DMS153 (cell line): Measurements from ENCODE around the gene NOS1.

Experiments
- DNase-seq: peaks from one replicate; lab custom pipeline; 2025; lab: John Stamatoyannopoulos, UW

NOS1 gene

GRCh38 chr12:117171499-117172162, 189.8 kb downstream of the NOS1 start:
- no peak for DNase-seq

GRCh38 chr12:117169548-117169947, 191.9 kb downstream of the NOS1 start:
- no peak for DNase-seq

DNA sequence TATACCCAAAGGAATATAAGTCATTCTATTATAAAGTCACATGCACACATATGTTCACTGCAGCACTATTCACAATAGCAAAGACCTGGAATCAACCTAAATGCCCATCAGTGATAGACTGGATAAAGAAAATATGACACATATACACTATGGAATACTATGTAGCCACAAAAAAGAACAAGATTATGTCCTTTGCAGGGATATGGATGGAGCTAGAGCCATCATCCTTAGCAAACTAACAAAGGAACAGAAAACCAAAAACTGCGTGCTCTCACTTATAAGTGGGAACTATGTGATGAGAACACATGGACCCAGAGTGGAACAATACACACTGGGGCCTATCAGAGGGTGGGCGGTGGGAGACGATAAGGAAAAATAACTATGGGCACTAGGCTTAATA, 192.4 kb downstream of the NOS1 start:
- no peak for DNase-seq

GRCh38 chr12:117167769-117168168, 193.7 kb downstream of the NOS1 start:
- DNase-seq, result no peak

- DNase-seq, result no peak
Observed at GRCh38 chr12:117166107-117166506, 195.3 kb downstream of the NOS1 start.

GRCh38 chr12:117165342-117165741, 196.1 kb downstream of the NOS1 start:
- DNase-seq, result no peak

DNA sequence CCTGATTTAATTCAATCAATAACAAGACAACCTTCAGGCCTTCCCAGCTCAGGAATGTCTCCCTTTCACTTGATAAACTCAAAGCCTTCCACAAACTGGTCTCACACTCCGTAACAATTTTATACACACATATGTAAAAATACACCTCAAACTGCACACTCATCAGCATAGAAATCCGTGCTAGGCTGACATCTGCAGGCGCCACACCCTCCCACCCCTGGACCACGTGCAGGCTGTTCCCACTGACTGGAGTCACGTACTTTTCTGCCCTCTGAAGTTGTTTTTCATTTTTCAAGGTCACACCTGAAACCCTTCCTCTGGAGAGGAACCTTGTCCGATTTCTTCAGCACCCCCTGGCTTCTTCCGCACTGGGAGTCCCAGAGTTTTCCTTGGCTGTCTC, 198.8 kb downstream of the NOS1 start:
- no peak for DNase-seq

GRCh38 chr12:117162167-117162539, 199.3 kb downstream of the NOS1 start:
- DNase-seq, result no peak

DNA sequence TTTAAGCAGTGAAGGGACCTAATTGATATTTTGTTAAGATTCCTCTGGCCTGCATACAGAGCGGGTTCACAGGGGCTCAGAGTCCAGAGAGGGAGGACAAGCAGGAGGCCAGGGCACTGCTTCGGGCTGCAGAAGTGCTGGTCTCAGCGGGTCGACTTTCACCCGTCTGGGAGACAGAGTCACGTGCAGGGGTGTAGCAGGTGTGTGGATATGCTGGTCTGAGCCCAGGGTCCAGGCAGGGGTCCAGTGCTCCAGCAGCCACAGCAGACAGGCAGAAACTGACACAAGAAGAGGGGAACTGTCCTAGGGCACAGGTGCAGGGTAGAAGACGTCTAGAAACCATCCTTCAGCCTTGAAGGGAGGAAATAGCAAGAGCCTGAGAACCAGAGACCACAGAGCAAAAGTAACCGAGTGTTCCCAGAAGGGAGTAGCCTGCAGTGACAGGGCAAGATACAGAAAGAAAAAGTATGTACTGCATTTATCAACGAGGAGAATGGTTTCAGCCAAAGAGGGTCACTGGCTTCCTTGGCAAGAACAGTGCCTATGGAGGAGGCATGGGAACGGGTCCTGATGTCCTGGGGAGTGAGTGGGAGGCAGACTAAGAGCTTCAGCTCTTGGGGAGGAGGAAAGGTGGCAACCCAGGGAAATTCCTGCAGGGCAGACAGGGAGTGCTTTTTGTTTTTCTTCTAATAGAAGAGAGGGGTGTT, 199.8 kb downstream of the NOS1 start:
- DNase-seq, result no peak

GRCh38 chr12:117159674-117160073, 201.8 kb downstream of the NOS1 start:
- DNase-seq, result no peak

- no peak for DNase-seq
Observed at GRCh38 chr12:117158911-117159553, 202.4 kb downstream of the NOS1 start.
